ENCODE results near the gene ITGB1. TPM values are rescaled to one million over a fixed set of nuclear protein-coding genes. Genes with fewer than 3 reads are reported as not detected.
"Not testable (repeated sequence)": the region's sequence is repeated elsewhere in the genome, so short reads cannot be mapped to it uniquely, and the experiment has no call there.

The ITGB1 gene
- total RNA-seq, 2 donors from 2014 or later, result 164 to 259 TPM

- 66 to 70% methylated on average over 2 of the region's 2 CpGs for WGBS, 2 donors
- Histone ChIP-seq H3K4me3 (no peak overlapping the region), H3K36me3 (replicated peaks in 1 of 2; ENCODE audit: insufficient read depth in 1 of 2, low read depth in 2 of 2) (peaks cover under 1 to 41% of the 10 kb centered on the region in 2 donors), H3K27me3 (no peaks in the 10 kb centered on the region), H3K9me3 (no peaks in the 10 kb centered on the region), H3K4me1 (no peaks in the 10 kb centered on the region), H3K27ac (no peak overlapping the region)
- no peak for DNase-seq
- TF ChIP-seq, protein P1, sequence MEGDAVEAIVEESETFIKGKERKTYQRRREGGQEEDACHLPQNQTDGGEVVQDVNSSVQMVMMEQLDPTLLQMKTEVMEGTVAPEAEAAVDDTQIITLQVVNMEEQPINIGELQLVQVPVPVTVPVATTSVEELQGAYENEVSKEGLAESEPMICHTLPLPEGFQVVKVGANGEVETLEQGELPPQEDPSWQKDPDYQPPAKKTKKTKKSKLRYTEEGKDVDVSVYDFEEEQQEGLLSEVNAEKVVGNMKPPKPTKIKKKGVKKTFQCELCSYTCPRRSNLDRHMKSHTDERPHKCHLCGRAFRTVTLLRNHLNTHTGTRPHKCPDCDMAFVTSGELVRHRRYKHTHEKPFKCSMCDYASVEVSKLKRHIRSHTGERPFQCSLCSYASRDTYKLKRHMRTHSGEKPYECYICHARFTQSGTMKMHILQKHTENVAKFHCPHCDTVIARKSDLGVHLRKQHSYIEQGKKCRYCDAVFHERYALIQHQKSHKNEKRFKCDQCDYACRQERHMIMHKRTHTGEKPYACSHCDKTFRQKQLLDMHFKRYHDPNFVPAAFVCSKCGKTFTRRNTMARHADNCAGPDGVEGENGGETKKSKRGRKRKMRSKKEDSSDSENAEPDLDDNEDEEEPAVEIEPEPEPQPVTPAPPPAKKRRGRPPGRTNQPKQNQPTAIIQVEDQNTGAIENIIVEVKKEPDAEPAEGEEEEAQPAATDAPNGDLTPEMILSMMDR (IDR thresholded peaks at IDR 0.05), result no peak
- no peak for TF ChIP-seq POLR2A (IDR thresholded peaks at IDR 0.05)
- ATAC-seq, result no peak
- intact Hi-C loops (cut with DNase I), result no loop called here
Measured at GRCh38 chr10:32922170-32922569, 35.9 kb downstream of the ITGB1 start.

- H3K27me3 ChIP-seq; H3K4me3 ChIP-seq; H3K4me1 ChIP-seq; H3K27ac ChIP-seq; ATAC-seq; intact Hi-C loops (cut with DNase I); DNase-seq; H3K9me3 ChIP-seq: not testable (repeated sequence)
- WGBS, 2 donors, result 86 to 92% methylated on average over 5 of the region's 5 CpGs
- H3K36me3 ChIP-seq (replicated peaks in 1 of 2; ENCODE audit: insufficient read depth in 1 of 2, low read depth in 2 of 2), result peaks cover 0 to 19% of the 10 kb centered on the region in 2 donors
Measured at GRCh38 chr10:32917817-32918216, 40.2 kb downstream of the ITGB1 start.

DNA sequence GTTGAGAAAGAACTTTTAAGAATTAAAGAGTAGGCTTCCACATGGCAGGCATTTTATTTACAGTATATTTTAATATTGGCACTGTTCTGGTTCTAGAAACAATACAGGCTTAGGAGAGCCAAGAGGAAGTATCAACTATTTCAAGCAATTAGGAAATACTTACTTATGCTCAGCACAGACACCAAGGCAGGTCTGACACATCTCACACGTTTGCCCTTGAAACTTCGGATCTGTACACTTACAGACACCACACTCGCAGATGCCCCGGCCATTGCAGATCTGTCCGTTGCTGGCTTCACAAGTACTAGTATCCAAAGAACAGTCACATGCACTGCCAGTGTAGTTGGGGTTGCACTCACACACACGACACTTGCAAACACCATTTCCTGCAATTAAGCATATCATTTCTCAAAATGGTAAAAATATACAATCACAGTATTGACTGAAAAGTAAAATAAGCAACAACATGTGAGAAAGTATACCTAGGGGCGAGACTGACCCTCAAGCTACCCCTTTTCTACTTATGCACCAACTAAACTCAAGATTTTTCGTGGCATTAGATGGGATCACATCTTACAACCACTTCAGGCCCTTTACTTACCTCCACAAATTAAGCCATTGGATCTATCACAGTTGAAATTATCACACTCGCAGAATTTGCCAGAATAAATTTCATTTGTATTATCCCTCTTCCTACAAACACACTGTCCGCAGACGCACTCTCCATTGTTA is 46.6 kb downstream of the ITGB1 start:
- Histone ChIP-seq H3K4me1 (no peaks in the 10 kb centered on the region), H3K36me3 (replicated peaks in 1 of 2; ENCODE audit: insufficient read depth in 1 of 2, low read depth in 2 of 2) (peaks cover 5 to 6% of the 10 kb centered on the region in 2 donors), H3K9me3 (no peaks in the 10 kb centered on the region), H3K27ac (no peak overlapping the region), H3K27me3 (no peaks in the 10 kb centered on the region), H3K4me3 (no peak overlapping the region)
- ATAC-seq, result no peak
- no peak for DNase-seq
- intact Hi-C loops (cut with DNase I), result no loop called here
- 74 to 86% methylated on average over 11 of the region's 11 CpGs for WGBS, 2 donors
- TF ChIP-seq POLR2A (IDR thresholded peaks at IDR 0.05), result no peak
- TF ChIP-seq, protein P1 (IDR thresholded peaks at IDR 0.05), result no peak

DNA sequence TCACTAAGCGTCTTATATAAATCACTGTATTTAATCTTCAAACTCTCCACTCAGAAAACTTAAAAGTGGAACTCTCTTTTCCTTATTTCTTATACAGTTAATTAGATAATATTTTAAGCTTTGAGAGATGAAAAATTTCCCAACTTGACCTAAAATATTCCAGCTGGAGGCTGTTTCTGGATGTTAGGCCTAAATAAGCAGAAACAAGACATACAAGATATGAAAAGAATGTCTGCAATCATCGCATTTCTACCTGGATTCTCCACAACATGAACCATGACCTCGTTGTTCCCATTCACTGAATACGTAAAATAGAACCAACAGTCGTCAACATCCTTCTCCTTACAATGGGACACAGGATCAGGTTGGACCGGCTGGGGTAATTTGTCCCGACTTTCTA is 48.1 kb downstream of the ITGB1 start:
- H3K27ac ChIP-seq; H3K36me3 ChIP-seq (replicated peaks in 1 of 2; ENCODE audit: insufficient read depth in 1 of 2, low read depth in 2 of 2); ATAC-seq; DNase-seq; H3K4me1 ChIP-seq; intact Hi-C loops (cut with DNase I); H3K27me3 ChIP-seq; H3K9me3 ChIP-seq; H3K4me3 ChIP-seq: not testable (repeated sequence)
- 89 to 92% methylated on average over 7 of the region's 7 CpGs for WGBS, 2 donors

DNA sequence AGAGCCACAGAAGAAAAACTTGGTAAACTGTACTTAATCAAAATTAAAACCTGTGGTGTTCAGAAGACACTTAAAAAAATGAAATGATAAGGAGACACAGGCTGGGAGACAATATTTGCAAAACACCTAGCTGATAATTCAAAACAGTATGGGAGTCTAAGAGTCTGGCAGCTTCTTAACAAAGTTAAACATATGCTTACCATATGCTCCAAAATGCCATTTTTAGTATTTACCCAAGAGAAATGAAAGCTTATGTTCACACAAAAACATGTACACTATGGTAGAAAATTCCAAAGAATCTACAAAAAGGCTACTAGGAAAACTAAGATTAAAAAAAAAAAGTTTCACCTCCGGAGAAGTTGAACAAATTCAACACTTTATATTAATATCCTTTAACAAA is 48.6 kb downstream of the ITGB1 start:
- H3K36me3 ChIP-seq (replicated peaks in 1 of 2; ENCODE audit: insufficient read depth in 1 of 2, low read depth in 2 of 2), result peaks cover 6% of the 10 kb centered on the region in 2 donors
- no peaks in the 10 kb centered on the region for H3K9me3 ChIP-seq
- H3K27ac ChIP-seq, result no peak overlapping the region
- ATAC-seq (no peak), DNase-seq (no peak)
- TF ChIP-seq, protein P1 (IDR thresholded peaks at IDR 0.05), result no peak
- TF ChIP-seq POLR2A (IDR thresholded peaks at IDR 0.05), result no peak
- no peaks in the 10 kb centered on the region for H3K27me3 ChIP-seq
- H3K4me1 ChIP-seq, result peaks cover 6% of the 10 kb centered on the region
- intact Hi-C loops (cut with DNase I), result no loop called here
- H3K4me3 ChIP-seq, result no peak overlapping the region
- WGBS, 2 donors, result 86 to 92% methylated on average over 1 of the region's 1 CpG

GRCh38 chr10:32906595-32906994 is 51.4 kb downstream of the ITGB1 start:
- TF ChIP-seq POLR2A (IDR thresholded peaks at IDR 0.05), result no peak
- TF ChIP-seq, protein P1 (IDR thresholded peaks at IDR 0.05), result no peak
- DNase-seq (no peak), ATAC-seq (no peak)
- Histone ChIP-seq H3K27ac (no peak overlapping the region), H3K27me3 (no peaks in the 10 kb centered on the region), H3K9me3 (no peaks in the 10 kb centered on the region), H3K4me1 (peaks cover 6% of the 10 kb centered on the region), H3K36me3 (replicated peaks in 1 of 2; ENCODE audit: insufficient read depth in 1 of 2, low read depth in 2 of 2) (peaks cover 6 to 8% of the 10 kb centered on the region in 2 donors), H3K4me3 (no peak overlapping the region)
- WGBS, 2 donors, result 89 to 95% methylated on average over 4 of the region's 4 CpGs
- intact Hi-C loops (cut with DNase I), result no loop called here

Data from body of pancreas (tissue), 4 donors.